Gastroesophageal sphincter (tissue), 3 donors: Measurements from ENCODE around the gene LTBP3.

ENCODE experiments used
- CTCF ChIP-seq, 4 experiments: fragments of 200-600 bp in 2 of 4; fragments of 450-650 bp in 2 of 4; sonication (generic) in 1 of 4; IDR thresholded peaks; one replicate each; pipeline ENCODE4 v1.5.1; 2017 to 2019; ENCODE audit warnings: antibody characterized with exemption in 4 of 4, mild to moderate bottlenecking in 2 of 4, moderate library complexity in 2 of 4
- EP300 ChIP-seq: sonication (generic); formaldehyde crosslinking; IDR thresholded peaks from one replicate; pipeline ENCODE4 v1.6.1; 2017; ENCODE audit warnings: antibody characterized with exemption, mild to moderate bottlenecking
- POLR2AphosphoS5 ChIP-seq: sonication (generic); formaldehyde crosslinking; IDR thresholded peaks from one replicate; pipeline ENCODE4 v1.6.1; 2017; ENCODE audit warnings: antibody characterized with exemption

- TF ChIP-seq CTCF (IDR thresholded peaks at IDR 0.05), result no peak
- TF ChIP-seq POLR2AphosphoS5, result no peak
- TF ChIP-seq EP300, result no peak
Measured at GRCh38 chr11:65563601-65564000, 5.4 kb upstream of the LTBP3 start.
